ENCODE results near the gene PIBF1. TPM values are rescaled to one million over a fixed set of nuclear protein-coding genes. Genes with fewer than 3 reads are reported as not detected.

PIBF1 gene
- total and polyA plus RNA-seq, 11 donors: 7.6 to 24.1 (median 12.8) TPM

DNA sequence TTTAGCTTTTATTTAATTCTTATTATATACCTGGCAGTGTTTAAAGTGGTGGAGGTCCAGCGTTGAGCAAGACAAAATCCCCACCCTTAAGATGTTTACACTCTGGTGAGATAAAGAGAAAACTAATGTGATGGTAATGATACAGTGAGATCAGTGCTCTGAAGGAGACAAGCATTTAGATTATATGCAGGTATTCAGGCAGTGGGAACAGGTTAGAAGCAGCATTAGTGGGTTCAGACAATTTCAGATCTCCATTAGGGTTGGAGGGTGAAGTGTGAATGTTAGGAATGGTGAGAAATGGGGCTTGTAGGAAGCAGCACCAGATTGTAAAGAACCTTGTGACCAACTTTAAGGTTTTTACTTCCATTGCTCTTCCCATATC lies 39.0 kb downstream of the PIBF1 start:
- intact Hi-C loops (cut with DNase I): no loop called here
- DNase-seq (no peak), ATAC-seq (no peak)
- H3K27ac ChIP-seq: no peak overlapping the region
- 54 to 78% (median 75%) methylated on average over 1 of the region's 1 CpG for WGBS, 4 donors
- TF ChIP-seq POLR2A (IDR thresholded peaks at IDR 0.05) (no peak), CTCF (IDR thresholded peaks at IDR 0.05) (no peak)
- no peaks in the 10 kb centered on the region for H3K27me3 ChIP-seq
- no peak overlapping the region for H3K4me3 ChIP-seq
- H3K4me1 ChIP-seq: no peaks in the 10 kb centered on the region
- H3K9me3 ChIP-seq: no peaks in the 10 kb centered on the region
- H3K36me3 ChIP-seq: peaks cover 0 to 71% (median 36%) of the 10 kb centered on the region in 9 donors

DNA sequence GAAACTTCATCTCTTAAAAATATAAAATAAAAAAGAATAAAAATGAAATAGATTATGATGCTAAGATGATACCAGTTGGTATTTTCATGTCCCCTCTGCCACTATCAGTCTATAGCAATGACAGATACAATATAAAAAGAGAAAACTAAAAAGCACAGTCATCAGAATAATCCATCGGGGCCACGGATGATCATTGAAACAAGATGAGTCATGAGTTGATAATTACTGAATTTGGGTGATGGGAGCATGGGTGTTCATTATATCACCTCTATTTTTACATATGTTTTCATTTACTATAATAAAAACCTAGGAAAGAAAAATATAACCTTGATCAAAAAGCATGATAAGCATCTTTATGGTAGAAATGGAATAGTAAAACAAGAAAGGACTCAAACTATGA lies 41.1 kb downstream of the PIBF1 start:
- intact Hi-C loops (cut with DNase I): no loop called here
- DNase-seq (no peak), ATAC-seq (no peak)
- no peak for TF ChIP-seq CTCF (IDR thresholded peaks at IDR 0.05)
- no peak for TF ChIP-seq POLR2A (IDR thresholded peaks at IDR 0.05)
- 93 to 98% (median 95%) methylated on average over 2 of the region's 2 CpGs for WGBS, 4 donors
- Histone ChIP-seq H3K27ac (no peak overlapping the region), H3K4me1 (no peaks in the 10 kb centered on the region), H3K36me3 (peaks cover 0 to 82% (median 47%) of the 10 kb centered on the region in 9 donors), H3K9me3 (no peaks in the 10 kb centered on the region), H3K27me3 (no peaks in the 10 kb centered on the region), H3K4me3 (no peak overlapping the region)

DNA sequence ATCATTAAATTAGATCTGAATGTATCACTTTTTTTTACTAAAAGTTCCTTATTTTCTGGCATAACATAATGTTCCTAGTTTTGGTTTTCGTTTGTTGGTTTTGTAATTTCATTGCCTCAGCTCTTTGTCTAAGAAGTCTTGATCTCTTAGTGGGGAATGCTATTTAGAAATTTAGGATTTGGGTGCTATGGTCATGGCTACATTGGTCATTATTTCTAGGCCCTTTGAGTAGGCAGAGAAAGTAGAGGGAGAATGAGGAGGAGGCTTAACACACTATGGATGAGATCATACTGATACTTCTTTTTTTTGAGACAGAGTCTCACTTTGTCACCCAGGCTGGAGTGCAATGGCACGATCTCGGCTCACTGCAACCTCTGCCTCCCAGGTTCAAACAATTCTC lies 41.8 kb downstream of the PIBF1 start:
- DNase-seq: no peak
- no peak overlapping the region for H3K4me3 ChIP-seq
- no peak overlapping the region for H3K27ac ChIP-seq
- no peak for ATAC-seq
- H3K4me1 ChIP-seq: no peaks in the 10 kb centered on the region
- 89 to 98% (median 95%) methylated on average over 3 of the region's 3 CpGs for WGBS, 4 donors
- H3K9me3 ChIP-seq: no peaks in the 10 kb centered on the region
- no peaks in the 10 kb centered on the region for H3K27me3 ChIP-seq
- intact Hi-C loops (cut with DNase I): no loop called here
- TF ChIP-seq POLR2A (IDR thresholded peaks at IDR 0.05) (no peak), CTCF (IDR thresholded peaks at IDR 0.05) (no peak)
- H3K36me3 ChIP-seq: peaks cover 0 to 83% (median 50%) of the 10 kb centered on the region in 9 donors

GRCh38 chr13:72834601-72835000 lies 52.7 kb downstream of the PIBF1 start:
- Histone ChIP-seq H3K27ac (no peak overlapping the region), H3K36me3 (peaks cover 0 to 62% (median 39%) of the 10 kb centered on the region in 9 donors), H3K4me3 (no peak overlapping the region), H3K9me3 (peaks cover 0 to 4% (median 0%) of the 10 kb centered on the region in 12 donors), H3K27me3 (no peaks in the 10 kb centered on the region), H3K4me1 (no peaks in the 10 kb centered on the region)
- TF ChIP-seq CTCF (IDR thresholded peaks at IDR 0.05) (no peak), POLR2A (IDR thresholded peaks at IDR 0.05) (no peak)
- no peak for ATAC-seq
- no peak for DNase-seq
- intact Hi-C loops (cut with DNase I): no loop called here
- 95 to 99% (median 98%) methylated on average over 3 of the region's 3 CpGs for WGBS, 4 donors

Measured in heart left ventricle (tissue), 16 donors.